Heart left ventricle (tissue), 13 donors: Measurements from ENCODE around the gene VKORC1L1.
"Not testable (repeated sequence)": the region's sequence is repeated elsewhere in the genome, so short reads cannot be mapped to it uniquely, and the experiment has no call there.

ENCODE experiments used
- POLR2A ChIP-seq, 2 donors: fragments of 450-650 bp; IDR thresholded peaks; one replicate each; pipeline ENCODE4 v1.6.1; 2017; ENCODE audit warnings: antibody characterized with exemption in 2 of 2, mild to moderate bottlenecking in 2 of 2, moderate library complexity in 2 of 2
- TF ChIP-seq, protein P1 (sequence below), 12 donors: fragments of 200-600 bp; sonication (generic) in 4 of 12; IDR thresholded peaks; one replicate each; pipeline versions ENCODE4 v1.5.0 to v1.8.0; 2018 to 2022; ENCODE audit warnings: antibody characterized with exemption in 12 of 12, mild to moderate bottlenecking in 5 of 12
- donor health status: ischemic (EF 13 %, LVEDD 7.1; RV severe dilation, severe dysfunction).
- donor health status: DM: no; HTN: yes; CAD: no.
- donor health status: DM: no; HTN: no; CAD: no.
- donor health status: ischemic (EF 25% LVEDD 6.9; RV normal size, moderate dysfunction).
- donor health status: ischemic (EF 25% LVEDD 5.7; RV mildly dilated, moderate dysfunction).
- donor health status: ischemic (EF 35%, LVEDD 5.7; RV mildly dilated, moderate dysfunction).
- donor health status: nonischemic (EF 11% LVEDD 7.7; RV severe dilation, severe dysfunction).
- donor health status: DM: yes; HTN: yes; CAD: no.
- donor health status: PGD.
- donor health status: ischemic (EF 29% LVEDD 5.4; RV normal size, mild dysfunction).
- donor health status: nonischemic (EF 23%, LVEDD 6.1; RV moderate dilation, normal function).

GRCh38 chr7:65837541-65837956 lies 35.3 kb upstream of the VKORC1L1 start:
- TF ChIP-seq POLR2A (IDR thresholded peaks at IDR 0.05), result not testable (repeated sequence)
- TF ChIP-seq, protein P1, sequence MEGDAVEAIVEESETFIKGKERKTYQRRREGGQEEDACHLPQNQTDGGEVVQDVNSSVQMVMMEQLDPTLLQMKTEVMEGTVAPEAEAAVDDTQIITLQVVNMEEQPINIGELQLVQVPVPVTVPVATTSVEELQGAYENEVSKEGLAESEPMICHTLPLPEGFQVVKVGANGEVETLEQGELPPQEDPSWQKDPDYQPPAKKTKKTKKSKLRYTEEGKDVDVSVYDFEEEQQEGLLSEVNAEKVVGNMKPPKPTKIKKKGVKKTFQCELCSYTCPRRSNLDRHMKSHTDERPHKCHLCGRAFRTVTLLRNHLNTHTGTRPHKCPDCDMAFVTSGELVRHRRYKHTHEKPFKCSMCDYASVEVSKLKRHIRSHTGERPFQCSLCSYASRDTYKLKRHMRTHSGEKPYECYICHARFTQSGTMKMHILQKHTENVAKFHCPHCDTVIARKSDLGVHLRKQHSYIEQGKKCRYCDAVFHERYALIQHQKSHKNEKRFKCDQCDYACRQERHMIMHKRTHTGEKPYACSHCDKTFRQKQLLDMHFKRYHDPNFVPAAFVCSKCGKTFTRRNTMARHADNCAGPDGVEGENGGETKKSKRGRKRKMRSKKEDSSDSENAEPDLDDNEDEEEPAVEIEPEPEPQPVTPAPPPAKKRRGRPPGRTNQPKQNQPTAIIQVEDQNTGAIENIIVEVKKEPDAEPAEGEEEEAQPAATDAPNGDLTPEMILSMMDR (IDR thresholded peaks at IDR 0.05), result not testable (repeated sequence)
